ENCODE measurements around the gene BEGAIN. TPM values are rescaled to one million over a fixed set of nuclear protein-coding genes. Genes with fewer than 3 reads are reported as not detected.

Gene BEGAIN
- total RNA-seq: under 0.01 and 0.13 TPM in 2 replicates

- no peak for DNase-seq (ENCODE audit: low read depth in 2 of 2)
These were observed at the start of gene BEGAIN for GRCh38 chr14:100587086-100587762. Gene BEGAIN, minus strand, starts transcription at chr14:100587417. Its CDS starts 127 bp downstream, at chr14:100587290.

GRCh38 chr14:100636559-100636958 is 49.3 kb upstream of the BEGAIN start:
- DNase-seq (ENCODE audit: low read depth in 2 of 2): no peak

GRCh38 chr14:100634026-100634425 is 46.8 kb upstream of the BEGAIN start:
- DNase-seq (ENCODE audit: low read depth in 2 of 2): no peak

GRCh38 chr14:100633406-100633805 is 46.2 kb upstream of the BEGAIN start:
- DNase-seq (ENCODE audit: low read depth in 2 of 2): no peak

GRCh38 chr14:100629696-100630095 is 42.5 kb upstream of the BEGAIN start:
- no peak for DNase-seq (ENCODE audit: low read depth in 2 of 2)

GRCh38 chr14:100629098-100629497 is 41.9 kb upstream of the BEGAIN start:
- DNase-seq (ENCODE audit: low read depth in 2 of 2): no peak

- DNase-seq (ENCODE audit: low read depth in 2 of 2): no peak
These were observed 41.0 kb upstream of the BEGAIN start for GRCh38 chr14:100628225-100628624.

GRCh38 chr14:100626614-100627013 is 39.4 kb upstream of the BEGAIN start:
- no peak for DNase-seq (ENCODE audit: low read depth in 2 of 2)

GRCh38 chr14:100623961-100624360 is 36.7 kb upstream of the BEGAIN start:
- no peak for DNase-seq (ENCODE audit: low read depth in 2 of 2)

- DNase-seq (ENCODE audit: low read depth in 2 of 2): no peak
These were observed 36.3 kb upstream of the BEGAIN start for GRCh38 chr14:100623557-100623956.

GRCh38 chr14:100622708-100623485 is 35.7 kb upstream of the BEGAIN start:
- no peak for DNase-seq (ENCODE audit: low read depth in 2 of 2)

GRCh38 chr14:100622224-100622623 is 35.0 kb upstream of the BEGAIN start:
- no peak for DNase-seq (ENCODE audit: low read depth in 2 of 2)

- no peak for DNase-seq (ENCODE audit: low read depth in 2 of 2)
These were observed 34.6 kb upstream of the BEGAIN start for GRCh38 chr14:100621806-100622205.

- no peak for DNase-seq (ENCODE audit: low read depth in 2 of 2)
These were observed 33.3 kb upstream of the BEGAIN start for GRCh38 chr14:100620255-100621100.

- no peak for DNase-seq (ENCODE audit: low read depth in 2 of 2)
These were observed 32.4 kb upstream of the BEGAIN start for GRCh38 chr14:100619396-100620254.

GRCh38 chr14:100618763-100619320 is 31.6 kb upstream of the BEGAIN start:
- no peak for DNase-seq (ENCODE audit: low read depth in 2 of 2)

GRCh38 chr14:100618318-100618693 is 31.1 kb upstream of the BEGAIN start:
- no peak for DNase-seq (ENCODE audit: low read depth in 2 of 2)

- no peak for DNase-seq (ENCODE audit: low read depth in 2 of 2)
These were observed 30.4 kb upstream of the BEGAIN start for GRCh38 chr14:100617410-100618317.

GRCh38 chr14:100616854-100617409 is 29.7 kb upstream of the BEGAIN start:
- no peak for DNase-seq (ENCODE audit: low read depth in 2 of 2)

Data from dermis microvascular lymphatic vessel endothelial cell (primary cell).